GM19463 (cell line): ENCODE measurements around the gene PIP5KL1.

Source experiments
- ATAC-seq: cut with Tn5 transposase; IDR thresholded peaks from one replicate; pipeline ENCODE4 v1.9.1; 2021; ENCODE audit warnings: mild to moderate bottlenecking, moderate library complexity; ENCODE audit not compliant: unreplicated experiment

The PIP5KL1 gene

DNA sequence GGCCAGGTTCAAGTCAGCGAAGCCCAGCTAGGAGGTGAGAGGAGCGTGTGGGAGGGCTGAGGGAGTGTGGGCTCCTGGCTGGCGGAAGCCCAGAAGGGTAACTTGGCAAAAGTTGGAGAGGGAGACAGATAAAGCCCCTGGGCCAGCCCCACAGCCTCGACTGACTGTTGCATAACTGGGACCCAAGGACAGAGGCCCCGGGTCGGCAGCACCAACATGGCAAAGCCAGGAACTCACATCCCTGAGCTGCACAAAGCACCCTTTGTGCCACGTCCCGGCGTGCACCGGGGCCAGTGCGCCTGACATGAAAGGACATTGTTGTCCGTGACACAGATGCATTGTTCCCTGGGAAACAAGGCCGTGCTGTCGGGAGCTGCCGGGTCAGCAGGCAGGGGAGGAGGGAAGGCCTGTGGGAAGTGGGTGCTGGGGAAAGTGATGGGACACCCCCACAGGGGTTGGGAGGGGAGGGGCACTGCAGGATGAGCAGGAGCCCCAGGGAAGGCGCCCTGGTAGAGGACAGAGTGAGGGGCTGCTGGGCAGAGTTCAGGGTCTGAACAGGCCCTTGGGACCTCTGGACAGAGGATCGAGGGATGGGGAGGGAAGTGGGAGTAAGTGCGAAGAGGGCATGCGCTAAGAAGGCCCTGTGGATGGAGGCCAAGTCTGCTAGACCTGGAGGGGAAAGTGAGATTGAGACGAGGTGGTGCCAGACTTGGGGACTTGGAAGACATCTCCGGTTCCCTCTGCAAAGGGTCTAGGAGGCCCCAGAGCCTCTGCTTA, 20.1 kb upstream of the PIP5KL1 start:
- ATAC-seq = no peak

DNA sequence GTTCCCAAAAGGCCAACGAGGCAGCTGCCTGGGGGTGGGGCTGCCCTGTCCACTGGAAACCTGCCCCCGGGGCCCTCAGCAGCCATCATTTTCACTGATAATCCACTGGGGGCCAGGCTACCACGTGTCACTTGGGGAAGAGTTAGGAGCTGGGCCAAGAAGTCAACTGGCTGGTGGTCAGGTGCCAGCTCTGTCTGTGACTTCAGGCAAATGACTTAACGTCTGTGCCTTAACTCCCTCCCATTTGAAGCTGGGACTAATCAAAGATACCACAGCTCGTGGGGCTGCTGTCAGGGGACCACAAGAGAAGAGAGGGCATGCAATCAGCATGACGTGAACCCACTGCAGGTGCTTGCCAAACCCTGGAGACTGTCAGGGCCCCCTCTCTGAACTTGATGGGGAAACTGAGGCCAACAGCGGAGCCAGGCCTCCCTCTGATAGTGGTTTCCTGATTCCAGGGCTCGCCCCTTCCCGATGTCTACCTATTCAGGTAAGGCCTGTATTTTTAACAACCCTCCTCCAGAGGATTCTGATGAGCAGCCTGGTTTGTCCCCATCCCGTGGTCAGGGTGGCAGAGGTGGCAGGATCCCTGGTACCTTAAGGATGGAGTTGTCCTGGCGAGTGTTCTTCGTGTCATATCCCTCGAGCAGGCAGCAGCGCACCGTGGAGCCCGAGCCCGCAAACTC, 19.4 kb upstream of the PIP5KL1 start:
- no peak for ATAC-seq

GRCh38 chr9:127947841-127948710, 17.5 kb upstream of the PIP5KL1 start:
- no peak for ATAC-seq

DNA sequence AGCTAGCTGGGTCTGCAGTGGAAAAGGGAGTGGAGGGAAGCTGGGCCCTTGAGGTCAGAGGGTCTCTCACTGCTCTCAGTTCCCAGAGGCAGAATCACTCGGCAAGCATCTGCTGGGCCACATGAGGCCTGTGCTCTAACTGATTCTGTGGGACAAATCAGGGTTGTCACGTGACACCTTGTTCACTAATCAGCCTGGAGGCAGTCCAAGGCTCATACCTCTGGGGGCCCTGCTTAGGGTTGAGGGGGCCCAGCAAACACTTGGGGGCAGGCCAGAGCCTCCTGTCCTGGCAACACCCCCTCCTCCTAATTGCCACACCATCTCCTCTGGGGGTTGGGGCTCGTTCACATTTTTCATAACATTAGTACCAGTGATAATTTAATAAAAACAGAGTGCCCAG, 16.2 kb upstream of the PIP5KL1 start:
- ATAC-seq = no peak

- ATAC-seq = no peak
These were observed 15.4 kb upstream of the PIP5KL1 start for GRCh38 chr9:127945942-127946341.

GRCh38 chr9:127945338-127945737, 14.8 kb upstream of the PIP5KL1 start:
- no peak for ATAC-seq

DNA sequence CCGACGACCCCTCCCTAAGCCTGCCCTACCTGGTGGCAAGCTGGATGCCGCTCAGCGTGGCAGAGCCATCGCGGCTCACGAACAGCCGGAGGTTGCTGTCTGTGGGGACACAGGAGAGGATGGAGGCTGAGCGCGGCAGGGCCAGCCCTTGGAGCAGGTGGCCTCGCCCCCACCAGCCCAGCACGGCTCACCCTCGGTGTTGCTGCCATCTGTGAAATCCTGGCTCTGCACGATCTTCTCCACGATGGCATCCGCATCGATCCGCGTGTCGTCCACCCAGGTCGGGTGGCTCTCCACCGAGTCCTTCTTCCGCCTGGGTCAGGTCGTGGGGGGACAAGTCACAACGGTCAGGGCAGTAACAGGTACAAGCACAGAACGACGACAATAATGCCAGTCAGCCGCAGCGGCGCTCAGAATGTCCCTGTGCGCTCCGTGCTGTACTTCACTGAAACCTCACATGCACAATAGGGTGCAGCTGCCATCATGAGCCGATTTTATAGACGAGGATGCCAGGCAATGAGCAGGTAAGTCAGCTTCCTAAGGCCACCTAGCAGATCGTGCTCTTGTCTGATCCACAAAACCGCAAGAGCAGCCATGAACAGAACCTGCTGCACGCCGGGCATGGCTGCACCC, 14.1 kb upstream of the PIP5KL1 start:
- no peak for ATAC-seq

DNA sequence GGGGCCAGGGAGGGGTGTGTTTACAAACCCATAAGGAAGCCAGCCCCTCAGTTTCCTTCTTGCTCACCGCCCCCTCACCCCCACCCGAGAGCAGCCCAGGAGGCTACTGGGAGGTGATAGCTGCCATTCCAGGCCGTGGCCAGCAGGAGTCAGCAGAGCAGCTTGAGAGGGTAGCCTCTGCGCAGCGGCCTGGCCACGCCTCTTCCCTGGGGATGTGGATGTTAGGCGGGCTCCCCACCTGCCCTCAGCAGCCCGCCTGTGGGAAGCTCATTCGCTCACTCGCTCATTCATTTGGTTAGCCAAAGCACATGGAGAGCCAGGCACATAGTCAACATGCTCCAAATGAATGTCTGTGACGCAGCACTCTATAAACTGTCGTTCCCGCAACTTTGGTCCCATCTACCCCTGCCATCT, 13.2 kb upstream of the PIP5KL1 start:
- ATAC-seq = peak; percentile 74

GRCh38 chr9:127943011-127943662, 12.6 kb upstream of the PIP5KL1 start:
- ATAC-seq = no peak

DNA sequence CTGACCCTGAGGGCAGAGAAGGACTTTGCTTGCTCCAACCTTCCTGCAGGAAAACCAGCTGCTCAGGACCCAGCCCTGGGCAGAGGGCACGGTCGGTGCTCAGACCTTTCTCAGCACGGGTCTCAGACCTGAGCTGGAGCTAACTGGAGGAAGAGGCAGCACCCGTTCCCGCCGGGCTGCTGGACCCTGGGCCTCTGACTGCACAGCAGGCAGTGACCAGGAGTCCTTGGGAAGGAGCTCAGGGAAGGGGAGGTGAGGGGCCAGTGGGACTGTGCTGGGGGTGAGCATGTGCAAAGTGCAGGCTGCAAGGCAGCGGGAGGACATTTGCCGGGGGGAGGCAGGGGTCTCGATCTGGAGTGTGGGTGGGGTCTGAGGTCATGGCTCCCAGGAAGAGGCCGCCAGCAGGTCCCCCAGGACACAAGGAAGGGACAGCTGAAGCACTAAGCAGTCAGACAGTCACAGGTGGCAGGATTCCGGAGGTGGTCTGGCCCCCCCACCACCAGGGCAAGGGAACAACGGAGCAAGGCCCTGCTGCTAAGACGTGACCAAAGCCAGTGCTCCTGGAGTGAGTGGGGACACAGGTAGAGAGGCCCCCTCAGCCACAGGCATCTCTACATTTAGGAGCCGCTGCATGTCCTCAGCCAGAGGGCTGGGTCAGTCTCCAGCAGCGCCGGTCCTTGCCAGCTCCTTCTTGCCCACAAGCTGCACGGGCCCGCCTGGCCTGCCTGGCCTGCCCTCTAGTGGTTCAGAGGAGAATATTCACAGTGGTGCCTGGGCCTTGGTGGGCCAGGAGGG, 11.8 kb upstream of the PIP5KL1 start:
- ATAC-seq = no peak

GRCh38 chr9:127941961-127942215, 11.3 kb upstream of the PIP5KL1 start:
- no peak for ATAC-seq

DNA sequence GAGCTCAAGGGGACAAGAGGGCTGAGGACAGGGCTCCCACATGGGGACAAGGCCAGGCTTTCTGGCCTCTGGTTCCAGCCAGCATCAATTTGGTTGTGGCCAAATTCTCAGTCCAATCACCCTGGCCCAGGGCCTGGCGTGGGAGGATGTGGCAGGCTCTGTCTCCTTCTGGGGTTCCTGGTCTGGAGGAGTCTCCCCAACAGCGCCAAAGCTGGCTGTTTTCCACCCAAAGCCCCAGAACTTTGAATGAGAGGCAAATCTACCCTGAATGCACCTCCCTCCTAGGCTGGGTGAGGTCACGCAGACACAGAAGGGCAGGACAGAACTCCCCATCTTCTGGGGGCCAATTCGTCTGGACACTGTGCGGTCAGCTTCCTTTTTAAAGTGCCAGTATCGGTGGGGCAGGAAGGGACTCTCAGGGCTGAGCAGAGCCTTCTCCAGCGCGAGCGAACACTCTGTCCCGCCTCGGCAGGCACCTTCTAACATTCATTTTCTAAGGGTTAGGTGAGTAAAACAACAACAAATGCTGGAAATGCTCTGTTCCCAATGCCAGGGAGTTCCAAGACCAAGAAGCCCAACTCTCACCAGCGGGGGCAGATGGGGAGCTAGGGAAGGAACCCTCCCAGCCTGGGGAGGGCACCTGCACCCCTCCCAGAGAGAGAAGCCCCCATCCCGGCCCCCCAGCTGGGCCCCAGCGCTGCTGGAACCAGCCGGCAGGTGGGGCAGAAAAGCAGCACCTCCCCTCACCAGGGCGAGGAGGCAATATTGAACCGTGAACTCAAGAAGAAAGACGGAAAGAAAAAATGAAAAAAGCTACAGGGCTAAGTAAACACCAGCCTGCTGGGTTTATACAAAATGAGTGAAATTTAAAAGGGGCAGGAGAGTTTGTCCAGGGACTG, 10.7 kb upstream of the PIP5KL1 start:
- no peak for ATAC-seq

- ATAC-seq = no peak
These were observed 10.0 kb upstream of the PIP5KL1 start for GRCh38 chr9:127940593-127940992.

- no peak for ATAC-seq
These were observed 7.7 kb upstream of the PIP5KL1 start for GRCh38 chr9:127938298-127938690.

DNA sequence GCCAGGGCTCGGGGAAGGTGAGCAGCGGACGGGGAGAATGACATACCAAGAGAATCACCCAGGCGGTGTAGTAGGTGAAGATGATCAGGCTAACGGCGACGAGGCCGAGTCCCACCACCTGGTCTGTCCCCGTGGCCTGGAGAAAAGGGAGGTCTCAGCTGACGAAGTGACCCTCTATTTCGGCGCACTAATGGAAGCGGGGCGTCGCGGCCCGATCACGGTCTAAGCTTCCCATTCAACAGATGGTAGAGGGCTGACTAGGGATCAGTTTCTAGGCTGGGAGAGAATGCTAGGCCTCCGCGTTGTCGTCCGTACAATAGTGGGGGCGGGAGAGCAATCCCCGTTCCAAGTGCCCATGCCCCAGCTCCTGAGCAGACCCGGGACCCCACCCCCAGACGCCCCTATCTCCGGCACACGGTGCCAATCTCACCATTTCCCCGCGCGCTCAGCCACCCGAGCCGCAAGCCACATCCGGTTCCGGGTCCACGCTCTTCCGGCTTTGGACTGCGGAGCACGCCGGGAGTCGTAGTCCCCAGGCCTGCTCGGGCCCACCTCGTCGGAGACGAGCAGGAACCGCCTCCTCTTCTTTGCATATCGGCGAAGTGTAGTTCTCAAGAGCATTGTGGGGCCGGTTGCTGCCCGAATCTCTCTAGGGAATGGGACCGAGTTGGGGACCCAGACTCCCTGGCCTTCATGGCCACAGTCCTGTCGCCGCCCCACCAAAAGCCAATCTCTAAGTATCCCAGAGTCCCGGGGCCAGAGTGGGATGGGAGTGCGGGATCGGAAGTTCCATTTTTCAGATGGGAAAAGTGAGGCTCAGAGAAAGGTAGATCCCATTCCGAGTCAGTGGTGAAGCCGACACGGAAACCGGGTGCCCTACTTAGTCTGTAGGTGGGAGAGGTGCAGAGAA, 7.1 kb upstream of the PIP5KL1 start, which contains the start of gene DPM2:
Gene DPM2 (minus strand): TSS at position 467 of the 910 bp plus-strand sequence. CDS start 34 bp downstream, at position 433.
- ATAC-seq = peak; percentile 94

DNA sequence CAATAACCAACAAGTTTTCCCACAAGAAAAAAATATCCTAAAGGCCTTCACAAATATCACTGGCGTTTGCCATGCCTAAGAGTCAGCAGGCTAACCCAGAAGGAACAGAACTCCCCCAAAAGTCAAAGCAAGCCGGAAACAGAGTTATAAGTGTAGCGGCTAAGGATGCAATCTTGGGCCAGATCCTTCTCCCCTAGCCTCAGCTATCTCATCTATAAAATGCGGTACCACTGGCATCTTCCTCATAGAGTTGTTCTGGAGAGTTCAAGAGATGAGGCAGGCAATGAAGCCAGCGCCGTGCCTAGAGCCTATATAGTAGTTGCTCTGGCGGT, 6.4 kb upstream of the PIP5KL1 start:
- no peak for ATAC-seq

- no peak for ATAC-seq
These were observed 5.8 kb upstream of the PIP5KL1 start for GRCh38 chr9:127936347-127936852.

- no peak for ATAC-seq
These were observed 5.2 kb upstream of the PIP5KL1 start for GRCh38 chr9:127935765-127936221.
